HG03469 (cell line): ENCODE results near the gene VPS37B.

Experiments used
- ATAC-seq: cut with Tn5 transposase; IDR thresholded peaks from one replicate; pipeline ENCODE4 v1.9.1; 2021; ENCODE audit warnings: mild to moderate bottlenecking, moderate library complexity, moderate number of reproducible peaks; ENCODE audit not compliant: unreplicated experiment

VPS37B gene

GRCh38 chr12:122855071-122855829, 40.7 kb downstream of the VPS37B start:
- no peak for ATAC-seq

- ATAC-seq, result no peak
Observed at GRCh38 chr12:122854554-122854953, 41.4 kb downstream of the VPS37B start.

- ATAC-seq, result no peak
Observed at GRCh38 chr12:122853582-122854245, 42.2 kb downstream of the VPS37B start.

- ATAC-seq, result no peak
Observed at GRCh38 chr12:122852336-122853275, 43.3 kb downstream of the VPS37B start.

GRCh38 chr12:122851820-122852219, 44.1 kb downstream of the VPS37B start:
- no peak for ATAC-seq

GRCh38 chr12:122850695-122851350, 45.1 kb downstream of the VPS37B start:
- no peak for ATAC-seq

- no peak for ATAC-seq
Observed at GRCh38 chr12:122850048-122850445, 45.9 kb downstream of the VPS37B start.

- ATAC-seq, result no peak
Observed at GRCh38 chr12:122849352-122850047, 46.4 kb downstream of the VPS37B start.

- no peak for ATAC-seq
Observed at GRCh38 chr12:122848471-122849351, 47.2 kb downstream of the VPS37B start.

GRCh38 chr12:122847921-122848421, 48.0 kb downstream of the VPS37B start:
- no peak for ATAC-seq

GRCh38 chr12:122847516-122847836, 48.4 kb downstream of the VPS37B start:
- no peak for ATAC-seq

- ATAC-seq, result no peak
Observed at GRCh38 chr12:122846622-122847515, 49.1 kb downstream of the VPS37B start.

GRCh38 chr12:122845865-122846621, 49.9 kb downstream of the VPS37B start:
- no peak for ATAC-seq

GRCh38 chr12:122845041-122845864, 50.7 kb downstream of the VPS37B start:
- no peak for ATAC-seq

- ATAC-seq, result no peak
Observed at GRCh38 chr12:122844366-122844971, 51.5 kb downstream of the VPS37B start.

GRCh38 chr12:122843455-122843854, 52.5 kb downstream of the VPS37B start:
- ATAC-seq, result no peak
